Parathyroid adenoma (tissue), 2 donors: Measurements from ENCODE around the gene COMMD1.

Experiments
- H2AFZ ChIP-seq: fragments of 300-600 bp; sonication (generic); one replicate; pipeline ENCODE4 v1.7.0; 2017; ENCODE audit warnings: antibody characterized with exemption, mild to moderate bottlenecking
- H3K27ac ChIP-seq: fragments of 300-600 bp; sonication (generic); one replicate; pipeline ENCODE4 v1.7.0; 2017
- H3K27me3 ChIP-seq: fragments of 300-600 bp; sonication (generic); one replicate; pipeline ENCODE4 v1.7.0; 2017; ENCODE audit warnings: low read length; ENCODE audit not compliant: control insufficient read depth, insufficient read depth
- H3K36me3 ChIP-seq: fragments of 300-600 bp; sonication (generic); one replicate; pipeline ENCODE4 v1.7.0; 2017; ENCODE audit warnings: low read length; ENCODE audit not compliant: control insufficient read depth, insufficient read depth
- H3K4me1 ChIP-seq: fragments of 300-600 bp; sonication (generic); one replicate; pipeline ENCODE4 v1.7.0; 2017; ENCODE audit warnings: control low read depth
- H3K4me2 ChIP-seq: fragments of 300-600 bp; sonication (generic); one replicate; pipeline ENCODE4 v1.7.0; 2017; ENCODE audit warnings: low read length
- H3K4me3 ChIP-seq: fragments of 300-600 bp; sonication (generic); one replicate; pipeline ENCODE4 v1.7.0; 2017; ENCODE audit warnings: low read depth, low read length
- H3K79me2 ChIP-seq: fragments of 300-600 bp; sonication (generic); one replicate; pipeline ENCODE4 v1.7.0; 2017; ENCODE audit warnings: control low read depth
- H3K9ac ChIP-seq: fragments of 300-600 bp; sonication (generic); one replicate; pipeline ENCODE4 v1.7.0; 2017; ENCODE audit warnings: mild to moderate bottlenecking
- H3K9me3 ChIP-seq: fragments of 300-600 bp; sonication (generic); one replicate; pipeline ENCODE4 v1.7.0; 2017; ENCODE audit warnings: low read length; ENCODE audit not compliant: control insufficient read depth
- TF ChIP-seq, protein P1 (sequence below): fragments of 300-600 bp; sonication (generic); IDR thresholded peaks from one replicate; pipeline ENCODE4 v1.7.0; 2017; ENCODE audit warnings: antibody characterized with exemption, mild to moderate bottlenecking
- donor health status: primary hyperparathyroidism.

Gene COMMD1

GRCh38 chr2:61988462-61989366 is 83.2 kb downstream of the COMMD1 start:
- TF ChIP-seq, protein P1, sequence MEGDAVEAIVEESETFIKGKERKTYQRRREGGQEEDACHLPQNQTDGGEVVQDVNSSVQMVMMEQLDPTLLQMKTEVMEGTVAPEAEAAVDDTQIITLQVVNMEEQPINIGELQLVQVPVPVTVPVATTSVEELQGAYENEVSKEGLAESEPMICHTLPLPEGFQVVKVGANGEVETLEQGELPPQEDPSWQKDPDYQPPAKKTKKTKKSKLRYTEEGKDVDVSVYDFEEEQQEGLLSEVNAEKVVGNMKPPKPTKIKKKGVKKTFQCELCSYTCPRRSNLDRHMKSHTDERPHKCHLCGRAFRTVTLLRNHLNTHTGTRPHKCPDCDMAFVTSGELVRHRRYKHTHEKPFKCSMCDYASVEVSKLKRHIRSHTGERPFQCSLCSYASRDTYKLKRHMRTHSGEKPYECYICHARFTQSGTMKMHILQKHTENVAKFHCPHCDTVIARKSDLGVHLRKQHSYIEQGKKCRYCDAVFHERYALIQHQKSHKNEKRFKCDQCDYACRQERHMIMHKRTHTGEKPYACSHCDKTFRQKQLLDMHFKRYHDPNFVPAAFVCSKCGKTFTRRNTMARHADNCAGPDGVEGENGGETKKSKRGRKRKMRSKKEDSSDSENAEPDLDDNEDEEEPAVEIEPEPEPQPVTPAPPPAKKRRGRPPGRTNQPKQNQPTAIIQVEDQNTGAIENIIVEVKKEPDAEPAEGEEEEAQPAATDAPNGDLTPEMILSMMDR, result no peak
- Histone ChIP-seq H2AFZ (no peak overlapping the region), H3K4me3 (no peak overlapping the region), H3K9me3 (no peaks in the 10 kb centered on the region), H3K79me2 (peaks cover 8% of the 10 kb centered on the region), H3K4me2 (no peak overlapping the region), H3K36me3 (no peaks in the 10 kb centered on the region), H3K27ac (no peak overlapping the region), H3K9ac (no peak overlapping the region), H3K27me3 (no peaks in the 10 kb centered on the region), H3K4me1 (peaks cover 2% of the 10 kb centered on the region)

DNA sequence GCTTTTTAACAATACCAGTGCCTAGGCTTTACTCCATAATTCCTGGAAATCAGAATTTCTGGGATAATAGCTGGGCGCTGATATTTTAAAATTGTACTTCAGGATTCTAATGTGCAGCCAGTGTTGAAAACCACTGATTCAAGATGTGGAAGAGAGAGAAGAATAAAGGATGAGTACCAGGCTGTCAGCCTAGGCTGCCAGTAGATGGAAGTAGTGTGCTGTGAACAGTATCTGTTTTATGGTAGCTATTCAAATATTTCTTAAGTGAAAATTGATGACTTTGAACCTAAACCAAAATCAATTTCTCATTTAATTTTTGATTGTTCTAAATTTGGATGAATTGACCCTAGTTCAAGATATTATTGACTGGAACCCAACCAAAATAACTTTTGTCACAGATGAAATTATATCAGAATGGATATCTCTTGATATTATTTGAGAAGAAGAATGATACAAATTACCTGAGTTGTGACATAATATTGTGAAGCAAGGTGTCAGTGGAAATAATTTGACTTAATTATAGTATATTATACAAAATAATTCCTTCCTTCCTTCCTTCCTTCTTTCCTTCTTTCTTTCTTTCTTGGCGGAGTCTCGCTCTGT is 88.0 kb downstream of the COMMD1 start:
- no peaks in the 10 kb centered on the region for H3K36me3 ChIP-seq
- H3K4me2 ChIP-seq, result no peak overlapping the region
- H3K27ac ChIP-seq, result no peak overlapping the region
- peaks cover 7% of the 10 kb centered on the region for H3K79me2 ChIP-seq
- peaks cover 2% of the 10 kb centered on the region for H3K4me1 ChIP-seq
- no peak overlapping the region for H3K9ac ChIP-seq
- H2AFZ ChIP-seq, result no peak overlapping the region
- no peak overlapping the region for H3K4me3 ChIP-seq
- no peaks in the 10 kb centered on the region for H3K27me3 ChIP-seq
- H3K9me3 ChIP-seq, result no peaks in the 10 kb centered on the region
- TF ChIP-seq, protein P1, result peak; percentile 50

DNA sequence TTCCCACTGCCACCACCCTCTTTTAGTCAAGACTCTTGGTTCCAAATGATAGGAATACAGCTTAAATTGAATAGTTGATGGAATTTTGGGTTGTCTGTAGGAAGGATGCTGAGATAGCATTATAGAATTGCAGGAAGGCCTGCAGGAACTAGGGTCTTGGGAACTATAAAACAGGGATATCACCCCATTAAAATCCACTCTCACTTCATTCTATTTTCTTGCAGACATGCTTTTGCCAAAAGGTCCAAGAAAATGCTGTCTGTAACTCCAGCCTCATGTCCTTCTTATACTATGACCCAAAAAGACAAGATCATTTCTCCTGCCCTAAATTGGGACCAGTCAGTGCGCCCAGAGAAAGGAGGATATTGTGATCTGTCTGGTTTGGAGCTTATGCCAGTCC is 89.1 kb downstream of the COMMD1 start:
- H3K4me2 ChIP-seq, result no peak overlapping the region
- no peak overlapping the region for H3K4me3 ChIP-seq
- TF ChIP-seq, protein P1, result no peak
- H3K36me3 ChIP-seq, result no peaks in the 10 kb centered on the region
- H3K9me3 ChIP-seq, result no peaks in the 10 kb centered on the region
- H3K4me1 ChIP-seq, result peaks cover 2% of the 10 kb centered on the region
- H3K9ac ChIP-seq, result no peak overlapping the region
- H3K27ac ChIP-seq, result no peak overlapping the region
- peaks cover 7% of the 10 kb centered on the region for H3K79me2 ChIP-seq
- no peak overlapping the region for H2AFZ ChIP-seq
- H3K27me3 ChIP-seq, result no peaks in the 10 kb centered on the region

DNA sequence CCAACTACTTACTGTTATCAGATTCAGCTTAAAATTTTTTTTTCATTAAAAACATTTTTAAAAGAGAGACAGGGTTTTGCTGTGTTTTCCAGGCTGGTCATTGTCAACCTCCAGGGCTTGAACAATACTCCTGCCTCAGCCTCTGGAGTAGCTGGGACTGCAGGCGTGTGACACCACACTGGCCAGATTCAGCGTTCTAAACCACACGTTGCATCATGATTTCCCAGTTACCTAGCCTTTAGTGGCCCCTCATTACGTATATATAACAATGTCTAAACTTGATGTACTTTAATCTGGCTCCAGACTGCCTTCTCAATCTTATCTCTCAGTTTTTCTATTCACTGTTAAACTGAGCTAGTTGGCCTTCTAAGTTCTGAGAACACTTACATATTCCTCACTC is 89.6 kb downstream of the COMMD1 start:
- H3K4me2 ChIP-seq, result no peak overlapping the region
- H3K79me2 ChIP-seq, result peaks cover 7% of the 10 kb centered on the region
- H3K27ac ChIP-seq, result no peak overlapping the region

More for the DNA sequence above, 89.6 kb downstream of the COMMD1 start:
- Histone ChIP-seq H3K36me3 (no peaks in the 10 kb centered on the region), H3K9ac (no peak overlapping the region), H2AFZ (no peak overlapping the region), H3K4me1 (peaks cover 2% of the 10 kb centered on the region), H3K4me3 (no peak overlapping the region), H3K9me3 (no peaks in the 10 kb centered on the region), H3K27me3 (no peaks in the 10 kb centered on the region)
- TF ChIP-seq, protein P1, result no peak
